Medulla oblongata (tissue), 1 donor: ENCODE data around the gene ITPRIP.
A peak's percentile ranks its signal among the peaks of the same experiment; 100 is the strongest.

Source experiments
- DNase-seq: peaks from one replicate; pipeline ENCODE4 v3.0.0-alpha.2; 2015; ENCODE audit errors: extremely low spot score

Gene ITPRIP

DNA sequence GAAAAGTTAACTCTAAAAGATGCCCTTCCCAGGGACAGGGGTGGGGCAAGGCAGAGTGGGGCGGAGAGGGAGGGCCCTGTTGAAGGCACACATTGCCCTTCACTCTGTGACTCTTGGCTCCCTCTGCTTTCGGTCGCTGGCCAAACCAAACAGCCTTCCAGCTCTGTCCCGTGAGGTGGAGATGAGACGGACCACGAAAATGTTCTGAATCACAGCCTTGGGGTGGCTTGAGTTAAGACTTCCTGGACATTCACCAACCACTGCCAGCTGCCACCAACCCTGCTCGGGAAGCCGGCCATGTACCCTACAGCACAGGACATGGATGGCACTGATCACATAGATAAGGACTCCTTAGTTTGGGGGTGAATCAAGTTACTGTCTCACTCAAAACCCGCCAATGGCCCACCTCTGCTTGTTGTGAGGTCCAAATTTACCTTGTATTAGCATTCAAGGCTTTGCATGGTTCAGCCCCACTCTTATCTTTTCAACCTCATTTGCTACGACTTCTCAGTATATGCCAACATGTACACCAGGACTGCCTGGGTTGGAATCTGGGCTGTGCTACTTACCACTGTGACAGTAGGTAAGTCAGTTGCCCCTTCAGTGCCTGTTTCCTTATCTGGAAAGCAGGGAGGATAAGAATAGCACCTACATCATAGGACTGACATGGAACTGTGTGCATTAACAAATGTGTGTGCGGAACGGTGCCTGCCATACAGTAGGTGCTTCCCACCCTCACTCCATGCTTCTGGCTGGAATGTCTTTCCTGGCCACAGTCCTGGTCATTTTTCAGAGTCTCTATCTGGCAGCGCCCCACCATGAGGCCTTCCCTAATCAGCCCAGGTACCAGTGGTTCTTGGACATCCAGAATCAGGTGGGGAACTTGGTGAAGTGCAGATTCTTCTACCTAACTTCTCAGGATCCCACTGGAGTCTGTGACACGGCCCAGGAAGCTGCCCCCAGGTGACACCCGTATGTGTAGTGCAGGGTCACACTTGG lies 28.0 kb downstream of the ITPRIP start:
- DNase-seq = peak; percentile 56

DNA sequence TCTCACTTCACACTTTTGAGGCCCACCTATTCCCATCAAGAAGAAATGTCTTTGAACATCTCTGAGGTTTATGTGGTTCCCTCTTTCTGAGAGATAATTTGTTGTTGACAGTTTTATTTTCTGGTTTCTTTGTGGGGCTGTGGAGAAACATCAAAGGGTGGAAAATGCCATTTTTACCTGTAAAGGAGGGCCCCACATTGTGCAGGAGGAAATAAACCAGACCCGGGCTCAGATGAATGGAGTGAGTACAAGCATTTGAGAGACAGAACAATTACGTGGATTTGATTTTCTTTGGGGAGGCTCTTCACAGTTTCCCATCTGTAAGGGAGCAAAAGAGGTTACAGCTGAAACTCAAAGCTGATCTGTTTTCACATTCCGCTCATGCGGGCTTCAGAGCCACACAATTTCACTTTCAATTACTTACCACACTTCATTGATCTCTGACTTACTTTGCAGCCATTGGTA lies 29.8 kb downstream of the ITPRIP start:
- DNase-seq = no peak

DNA sequence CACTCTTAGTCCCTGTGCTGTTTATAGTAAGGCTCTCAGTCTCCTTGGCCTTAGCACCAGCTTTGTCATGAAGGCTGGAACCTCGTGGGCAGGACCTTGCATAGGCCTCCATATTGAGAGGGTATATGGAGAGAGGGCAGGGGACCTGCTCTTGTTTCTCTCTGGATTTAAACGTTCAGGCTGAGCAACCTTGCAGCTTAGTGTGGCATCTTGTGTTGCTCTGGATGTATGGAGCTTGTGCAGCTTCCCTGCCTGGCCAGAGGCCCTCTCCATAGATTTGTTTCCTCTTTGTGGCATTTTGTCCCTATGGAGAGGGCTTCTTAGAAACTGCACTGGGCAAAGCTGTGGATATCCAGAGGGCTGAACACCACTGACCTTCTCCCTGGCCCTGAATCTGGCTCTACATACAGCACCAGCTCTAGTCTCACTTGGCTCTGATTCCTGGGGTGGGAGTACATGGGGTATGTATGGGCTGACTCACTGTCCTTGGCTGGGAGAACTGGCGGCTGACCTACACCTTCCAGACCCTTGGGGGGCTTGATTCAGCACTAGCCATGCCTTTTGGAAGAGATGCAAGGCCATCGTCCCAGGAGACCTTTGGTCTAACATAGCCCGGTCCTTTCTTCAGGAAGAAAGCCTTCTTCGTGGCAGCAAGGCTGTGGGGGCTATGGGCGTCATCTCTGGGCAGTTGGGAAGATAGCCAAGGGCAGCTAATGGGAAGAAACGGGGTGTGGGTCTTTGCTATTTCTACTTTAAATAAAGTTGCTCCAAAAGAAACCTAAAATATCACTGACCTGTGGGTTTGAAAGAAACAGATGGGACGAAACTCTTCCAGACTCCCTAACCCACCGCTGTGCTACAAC lies 30.5 kb downstream of the ITPRIP start:
- no peak for DNase-seq

DNA sequence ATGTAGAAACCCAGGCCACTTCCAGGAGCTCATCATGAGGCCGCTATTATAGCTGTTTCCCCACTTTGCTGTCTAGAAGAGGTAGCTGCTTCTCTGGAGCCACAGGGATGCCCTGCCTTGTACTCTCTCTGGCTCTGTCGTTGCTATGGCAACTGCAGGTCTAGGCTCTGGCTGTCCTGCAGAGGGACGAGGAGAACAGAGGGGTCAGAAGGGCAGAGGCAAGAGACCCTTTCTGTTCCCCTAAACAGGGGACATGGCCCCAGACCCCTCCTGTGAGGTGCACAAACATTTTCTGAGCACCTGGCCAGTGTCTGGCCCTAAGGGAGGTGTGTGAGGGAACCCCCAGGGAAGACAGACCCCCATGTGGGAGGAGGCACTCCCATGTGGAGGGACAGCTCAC lies 31.4 kb downstream of the ITPRIP start:
- no peak for DNase-seq

DNA sequence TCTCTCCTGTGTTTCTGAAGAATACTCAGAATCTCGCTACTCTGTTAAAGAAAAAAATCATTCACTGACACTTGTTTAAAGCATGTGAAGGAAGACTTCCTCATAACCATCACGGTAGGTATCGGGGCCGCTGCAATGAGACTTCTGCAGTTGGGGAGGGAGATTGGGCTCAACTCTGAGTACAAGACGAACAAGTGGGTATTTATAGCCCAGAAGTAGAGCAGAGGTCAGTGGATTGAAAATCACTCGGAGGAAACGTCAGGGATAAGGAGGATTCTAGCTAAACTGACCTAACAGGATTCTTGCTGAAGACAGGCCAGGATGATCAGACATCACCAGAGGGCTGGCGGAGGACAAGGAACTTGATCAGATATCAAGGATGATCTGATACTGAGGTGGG lies 33.3 kb downstream of the ITPRIP start:
- no peak for DNase-seq

DNA sequence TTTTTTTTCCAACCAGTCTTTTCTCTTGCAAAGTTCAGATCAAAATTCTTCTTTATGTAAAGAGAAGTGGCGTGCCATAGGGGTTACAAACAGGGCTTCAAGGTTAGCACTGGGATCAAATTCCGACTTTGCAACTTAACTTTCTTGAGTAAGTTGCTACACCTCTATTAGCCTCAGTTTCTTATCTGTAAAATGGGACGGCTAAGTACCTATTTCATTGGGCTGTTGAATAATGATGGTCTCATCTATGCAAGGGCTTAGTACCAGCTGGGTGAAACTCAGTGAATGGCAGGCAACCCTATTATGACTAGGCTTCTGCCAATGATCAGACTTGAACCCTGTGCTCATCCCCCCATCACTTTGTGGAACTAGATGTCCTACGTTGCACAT lies 33.9 kb downstream of the ITPRIP start:
- DNase-seq = no peak

DNA sequence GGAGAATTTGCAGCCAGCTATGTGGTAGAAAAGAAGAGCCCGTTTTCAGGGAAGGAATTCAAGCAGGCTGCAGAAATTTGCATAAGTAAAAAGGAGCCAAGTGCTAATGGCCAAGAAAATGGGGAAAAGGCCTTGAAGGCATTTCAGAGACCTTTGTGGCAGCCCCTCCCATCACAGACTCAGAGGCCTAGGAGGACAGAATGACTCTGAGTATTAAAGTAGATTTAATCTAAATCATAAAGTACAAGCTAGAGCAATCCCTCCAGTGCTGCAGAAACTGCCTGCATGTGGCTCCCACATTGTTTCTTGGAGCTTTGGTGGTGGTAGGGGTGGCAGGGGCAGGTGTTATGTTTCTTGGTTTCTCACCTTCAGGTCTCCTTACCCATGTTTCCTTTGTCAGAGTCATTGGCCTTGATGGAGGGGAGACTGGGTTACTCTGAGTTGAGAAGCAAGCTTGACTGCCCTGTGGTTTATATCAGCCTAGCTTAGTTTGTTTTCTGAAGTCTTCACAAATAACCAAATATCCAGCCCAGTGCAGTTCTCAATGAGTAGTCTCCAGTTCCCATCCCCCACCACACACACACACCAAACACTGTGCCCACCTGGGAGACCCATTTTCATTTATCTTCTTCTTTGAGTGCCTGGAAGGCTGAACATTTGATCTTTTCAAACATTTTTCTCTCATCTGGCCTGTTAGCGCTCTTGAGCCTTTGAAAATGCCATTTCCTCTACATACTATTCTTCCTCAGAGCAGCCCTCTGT lies 34.5 kb downstream of the ITPRIP start:
- DNase-seq = no peak

DNA sequence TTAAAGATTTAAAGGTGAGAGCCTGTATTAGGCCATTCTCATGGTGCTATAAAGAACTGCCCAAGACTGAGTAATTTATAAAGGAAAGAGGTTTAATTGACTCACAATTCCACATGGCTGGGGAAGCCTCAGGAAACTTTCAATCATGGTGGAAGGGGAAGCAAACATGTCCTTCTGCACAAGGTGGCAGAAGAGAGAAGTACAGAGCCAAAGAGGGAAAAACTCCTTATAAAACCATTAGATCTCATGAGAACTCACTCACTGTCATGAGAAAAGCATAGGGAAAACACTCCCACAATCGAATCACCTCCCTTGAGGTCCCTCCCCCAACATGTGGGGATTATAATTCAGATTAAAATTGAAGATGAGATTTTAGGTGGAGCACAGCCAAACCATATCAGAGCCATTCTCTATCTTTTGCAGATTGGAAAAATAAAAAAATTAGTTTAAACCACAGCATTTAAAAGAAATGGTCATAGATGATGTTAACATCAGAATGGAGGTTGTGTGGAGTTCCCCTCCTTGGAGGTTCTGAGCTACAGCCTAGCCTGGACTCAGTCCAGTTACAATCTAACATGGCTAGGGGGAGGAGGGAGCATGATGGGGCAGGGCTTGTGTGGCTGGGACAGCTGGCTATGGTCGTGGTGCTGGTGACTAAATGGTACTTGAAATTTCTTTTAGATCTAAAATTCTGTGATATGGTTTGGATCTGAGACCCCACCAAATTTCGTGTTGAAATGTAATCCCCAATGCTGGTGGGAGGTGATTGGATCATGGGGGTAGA lies 36.2 kb downstream of the ITPRIP start:
- DNase-seq = no peak

DNA sequence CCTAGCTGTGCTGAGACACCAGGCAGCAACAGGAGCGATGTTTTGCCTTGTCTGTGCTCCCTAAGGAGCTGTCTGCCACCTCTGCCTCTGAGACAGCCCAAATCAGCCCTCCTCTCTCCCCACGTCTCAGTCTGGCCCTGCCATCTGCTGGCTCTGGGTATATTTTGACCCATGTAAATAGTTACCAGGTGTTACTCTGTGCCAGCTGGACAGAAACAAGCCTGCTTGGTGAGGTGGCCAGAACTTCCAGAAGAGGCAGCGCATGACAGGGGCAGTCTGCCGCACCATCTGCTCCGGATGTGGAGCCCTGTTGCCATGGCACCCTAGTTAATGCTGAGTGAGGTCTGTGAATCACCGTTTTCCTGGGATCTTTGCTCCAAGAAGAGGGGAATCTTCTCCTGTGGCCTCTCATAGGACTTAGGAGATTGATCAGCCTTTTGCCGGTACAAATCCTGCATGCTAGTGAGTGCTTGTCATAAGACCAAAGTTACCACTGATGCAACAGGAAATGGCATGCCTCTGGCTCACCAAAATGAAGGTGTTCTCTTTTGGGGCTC lies 37.5 kb downstream of the ITPRIP start:
- peak; percentile 55 for DNase-seq

DNA sequence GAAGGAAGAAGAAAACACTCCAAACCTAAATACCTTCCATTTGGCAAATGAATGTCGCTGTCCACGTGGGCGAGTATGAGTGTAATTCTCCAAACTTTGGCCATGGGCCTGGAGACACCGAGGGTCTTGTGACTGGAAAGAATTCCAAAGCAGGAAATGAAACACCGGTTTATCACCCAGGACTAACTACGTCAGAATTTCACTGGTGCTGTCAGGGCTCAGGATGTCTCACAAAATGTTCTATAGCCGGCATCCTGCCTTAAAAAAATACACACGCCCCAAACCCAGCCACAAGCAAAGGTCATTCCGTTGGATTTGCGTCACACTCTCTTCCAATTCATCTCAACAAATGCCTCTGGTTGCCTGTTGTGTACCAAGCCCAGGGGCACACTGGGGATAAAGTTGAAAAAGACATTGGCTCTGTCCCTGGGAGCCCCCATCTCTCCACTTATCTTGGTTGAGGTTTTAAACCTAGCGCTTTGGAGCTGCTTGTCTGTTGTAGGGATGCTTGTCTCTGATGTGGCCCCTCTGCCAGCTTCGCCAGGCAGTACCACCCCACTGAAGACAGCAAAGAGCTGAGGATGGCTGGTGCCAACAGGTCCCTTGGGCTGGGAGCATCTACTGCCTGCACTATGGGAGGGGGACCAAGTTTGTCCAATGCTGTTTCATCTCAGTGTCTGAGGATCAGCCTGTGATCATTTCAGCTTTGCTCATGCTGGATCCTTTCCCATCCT lies 38.1 kb downstream of the ITPRIP start:
- no peak for DNase-seq

DNA sequence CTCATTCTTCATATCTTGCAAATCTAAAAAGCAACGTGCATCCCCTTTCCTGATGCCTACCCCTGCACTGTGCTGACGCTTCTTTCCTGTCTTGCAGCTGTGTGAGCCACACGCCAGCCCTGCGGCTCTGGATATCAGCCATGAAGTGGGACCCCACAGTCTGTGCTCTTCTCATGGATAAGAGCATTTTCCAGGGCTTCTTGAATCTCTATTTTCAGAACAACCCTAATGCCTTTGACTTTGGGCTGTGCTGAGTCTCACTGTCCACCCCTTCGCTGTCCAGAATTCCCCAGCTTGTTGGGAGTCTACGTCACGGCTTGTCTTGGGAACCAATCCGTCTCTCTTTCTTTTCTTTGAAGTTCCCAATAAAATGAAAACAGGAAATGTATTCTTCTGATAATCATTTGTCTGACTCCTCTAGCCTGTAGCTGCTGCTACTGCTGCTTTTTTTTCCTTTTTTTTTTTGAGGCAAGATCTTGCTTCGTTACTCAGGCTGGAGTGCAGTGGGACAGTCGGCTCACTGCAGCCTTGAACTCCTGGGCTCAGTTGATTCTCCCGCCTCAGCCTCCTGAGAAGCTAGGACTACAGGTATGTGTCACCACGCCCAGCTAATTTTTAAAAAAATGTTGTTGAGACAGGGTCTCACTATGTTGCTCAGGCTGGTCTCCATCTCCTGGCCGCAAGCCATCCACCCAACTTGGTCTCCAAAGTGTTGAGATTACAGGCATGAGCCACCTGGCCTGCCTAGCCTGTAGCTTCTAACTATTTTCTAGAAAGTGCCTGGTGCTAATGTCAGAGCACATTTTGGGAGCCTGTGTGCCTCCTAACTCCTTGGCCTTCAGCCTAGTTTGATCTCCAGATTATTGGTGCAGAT lies 39.0 kb downstream of the ITPRIP start:
- DNase-seq = no peak

DNA sequence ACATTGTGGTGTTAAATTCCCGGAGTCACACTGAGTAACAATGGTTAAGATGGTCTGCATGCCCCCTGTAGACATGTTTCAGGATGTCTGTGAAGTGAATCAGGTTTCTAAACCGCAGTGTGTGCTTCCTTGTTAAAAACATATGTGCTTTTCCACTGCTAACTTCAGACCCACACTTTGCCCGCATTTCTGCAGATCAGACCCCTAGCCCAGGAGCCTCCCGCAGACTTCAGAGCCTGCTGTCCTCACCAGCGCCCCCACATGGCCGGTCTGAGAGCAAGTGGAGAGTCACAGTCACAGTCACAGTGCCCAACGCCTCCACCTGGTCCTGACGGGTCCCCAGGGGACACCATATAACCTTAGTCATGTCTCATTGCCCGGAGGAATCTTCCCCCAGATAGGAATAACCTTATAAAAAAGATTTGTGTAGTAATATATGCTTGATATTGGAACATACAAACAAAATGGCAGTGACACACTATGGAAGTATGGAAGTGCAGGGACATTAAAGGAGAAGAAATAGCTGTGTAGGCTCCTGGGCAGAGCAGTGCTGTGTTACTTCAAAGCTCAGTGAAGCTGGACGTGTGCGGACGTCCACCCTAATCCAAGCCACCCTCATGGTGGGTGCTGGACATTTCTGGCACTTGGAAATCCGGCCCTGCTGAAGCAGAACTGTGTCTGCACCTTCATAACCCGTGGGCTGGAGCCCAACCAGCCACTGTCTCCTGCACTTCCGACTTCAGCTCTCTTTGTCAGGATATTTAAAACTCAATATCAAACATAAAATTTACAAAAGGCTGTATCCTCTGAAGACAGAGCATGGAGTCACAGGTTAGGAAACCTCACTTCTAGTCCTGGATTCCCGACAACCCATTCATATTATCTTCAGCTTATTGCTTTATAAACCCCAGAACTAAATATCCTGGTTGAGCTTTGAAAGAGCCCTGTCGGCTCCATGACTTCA lies 40.3 kb downstream of the ITPRIP start:
- no peak for DNase-seq

DNA sequence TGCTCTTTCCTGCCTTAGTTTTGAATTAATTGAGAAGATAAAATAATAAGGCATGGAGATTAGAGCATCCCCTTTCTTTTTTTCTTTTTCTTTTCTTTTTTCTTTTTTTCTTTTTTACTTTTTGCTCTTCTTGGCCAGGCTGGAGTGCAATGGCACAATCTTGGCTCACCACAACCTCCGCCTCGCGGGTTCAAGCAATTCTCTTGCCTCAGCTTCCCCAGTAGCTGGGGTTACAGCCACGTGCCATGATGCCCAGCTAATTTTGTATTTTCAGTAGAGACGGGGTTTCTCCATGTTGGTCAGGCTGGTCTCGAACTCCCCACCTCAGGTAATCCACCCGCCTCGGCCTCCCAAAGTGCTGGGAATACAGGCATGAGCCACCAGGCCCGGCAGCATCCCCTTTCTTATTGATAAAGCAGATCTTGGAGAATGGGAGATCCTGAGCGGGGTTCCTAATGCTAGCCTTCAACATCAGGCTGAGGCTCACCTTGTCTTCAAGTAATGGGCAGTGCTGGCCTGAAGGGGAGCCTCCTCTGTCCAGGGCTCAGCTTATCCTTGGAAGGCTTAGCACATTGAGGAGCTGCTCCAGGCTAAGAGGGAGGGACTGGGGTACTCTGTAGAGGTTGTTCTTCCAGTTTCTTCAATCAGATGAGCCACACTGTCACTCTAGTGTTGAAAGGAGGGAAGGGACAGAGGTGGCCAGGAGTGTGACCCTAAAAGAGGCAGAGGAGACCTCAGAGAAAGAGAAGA lies 41.4 kb downstream of the ITPRIP start:
- DNase-seq = no peak

DNA sequence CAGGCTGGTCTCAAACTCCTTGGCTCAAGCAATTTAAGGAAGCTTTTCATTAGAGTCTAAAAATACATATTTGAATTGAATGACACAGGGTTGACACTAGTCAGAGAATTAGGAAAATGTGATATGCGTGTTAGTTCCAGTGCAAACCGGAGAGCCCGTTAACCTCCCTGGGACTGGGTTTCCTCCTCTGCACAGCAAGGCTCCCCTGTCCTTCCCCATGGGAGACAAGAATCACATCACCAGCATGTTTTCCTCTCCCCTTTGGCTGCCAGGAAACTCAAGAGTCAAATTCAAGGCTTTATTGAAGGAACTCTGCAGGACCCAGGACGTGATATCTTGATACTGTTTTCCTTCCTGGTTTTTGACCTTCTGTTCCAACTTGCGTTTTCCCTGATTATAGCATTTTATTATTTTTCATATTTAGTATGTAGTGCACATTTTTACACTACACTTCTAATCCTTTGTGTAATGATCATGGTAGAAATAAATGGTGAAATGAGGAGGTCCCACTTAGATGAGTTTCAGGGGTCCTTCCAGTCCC lies 44.4 kb downstream of the ITPRIP start:
- DNase-seq = no peak

DNA sequence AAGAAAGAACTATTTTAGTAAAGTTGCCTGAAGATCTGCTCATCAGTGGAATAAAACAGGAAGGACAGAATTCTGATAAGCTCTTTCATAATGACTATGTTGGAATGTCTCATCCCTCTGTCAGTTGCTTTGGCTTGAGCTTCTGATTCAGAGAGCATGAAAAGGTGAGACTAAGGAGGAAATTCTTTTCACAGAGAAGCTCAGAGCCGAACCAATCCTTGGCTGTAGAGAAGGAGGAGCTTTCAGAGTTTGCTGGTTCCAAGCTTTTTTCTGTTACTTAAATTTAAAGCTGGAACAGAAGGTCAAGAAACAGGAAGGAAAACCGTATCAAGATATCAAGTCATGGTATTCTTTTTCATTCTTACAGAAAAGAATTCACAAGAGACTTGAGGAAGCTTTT lies 45.3 kb downstream of the ITPRIP start:
- no peak for DNase-seq

DNA sequence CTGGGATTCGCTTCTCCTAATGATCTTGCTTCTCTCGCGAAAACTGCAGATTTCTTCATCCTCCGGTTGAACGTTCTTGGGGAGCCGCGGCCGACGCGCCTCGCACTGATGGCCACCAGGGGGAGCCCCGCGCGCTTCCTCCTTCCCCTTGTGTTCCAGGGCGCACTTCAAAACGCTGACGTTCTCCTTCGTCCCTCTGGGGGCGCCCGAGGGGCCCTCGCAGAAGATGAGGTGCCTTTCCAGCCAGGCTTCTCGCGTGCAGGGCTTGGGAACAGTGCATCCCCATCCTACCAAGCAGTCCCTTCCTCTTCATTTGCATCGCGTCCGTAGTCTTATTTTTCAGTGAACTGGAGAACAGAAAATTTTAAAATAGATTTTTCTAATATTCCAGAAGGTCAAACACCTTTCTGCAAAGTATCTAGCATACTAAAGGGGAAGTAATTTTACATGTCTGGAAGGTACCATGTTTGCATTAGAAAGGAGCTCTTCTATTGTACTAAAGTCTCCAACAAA lies 46.8 kb downstream of the ITPRIP start:
- peak; percentile 94 for DNase-seq

DNA sequence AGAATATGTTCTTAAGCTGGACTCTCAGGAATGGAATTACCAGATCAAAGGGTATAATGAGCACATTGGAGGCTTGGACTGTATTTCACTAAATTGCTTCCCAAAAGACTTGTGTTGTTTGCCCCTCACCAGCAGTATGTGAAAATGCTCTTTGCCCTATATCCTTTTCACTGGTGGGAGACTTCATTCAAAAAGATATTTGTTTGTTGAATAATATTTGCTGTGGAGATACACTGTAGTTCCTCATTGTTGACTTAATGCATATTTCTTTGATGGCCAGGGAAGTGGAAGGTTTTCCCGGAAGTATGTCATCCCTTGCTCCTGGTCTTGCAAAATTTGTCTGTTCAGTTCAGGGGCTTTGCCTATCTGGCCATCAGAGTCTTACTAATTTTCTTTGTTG lies 49.9 kb downstream of the ITPRIP start:
- no peak for DNase-seq
